PC-3 (cell line): Measurements from ENCODE around the gene MAPK8.

Experiments
- EZH2 ChIP-seq: fragments of 300-600 bp; sonication (generic); IDR thresholded peaks from one replicate; pipeline ENCODE4 v1.6.1; 2017; ENCODE audit warnings: antibody characterized with exemption, mild to moderate bottlenecking, low read length; ENCODE audit not compliant: unreplicated experiment
- EZH2phosphoT487 ChIP-seq: fragments of 300-600 bp; sonication (generic); IDR thresholded peaks from 2 replicates; pipeline ENCODE4 v1.6.1; 2018; ENCODE audit warnings: mild to moderate bottlenecking, antibody characterized with exemption, low read length, borderline replicate concordance
- TF ChIP-seq, protein P1 (sequence below): fragments of 300-600 bp; sonication (generic); conservative IDR thresholded peaks from 2 replicates; pipeline ENCODE4 v1.5.1; 2017; ENCODE audit warnings: antibody characterized with exemption, low read depth, mild to moderate bottlenecking, low read length

DNA sequence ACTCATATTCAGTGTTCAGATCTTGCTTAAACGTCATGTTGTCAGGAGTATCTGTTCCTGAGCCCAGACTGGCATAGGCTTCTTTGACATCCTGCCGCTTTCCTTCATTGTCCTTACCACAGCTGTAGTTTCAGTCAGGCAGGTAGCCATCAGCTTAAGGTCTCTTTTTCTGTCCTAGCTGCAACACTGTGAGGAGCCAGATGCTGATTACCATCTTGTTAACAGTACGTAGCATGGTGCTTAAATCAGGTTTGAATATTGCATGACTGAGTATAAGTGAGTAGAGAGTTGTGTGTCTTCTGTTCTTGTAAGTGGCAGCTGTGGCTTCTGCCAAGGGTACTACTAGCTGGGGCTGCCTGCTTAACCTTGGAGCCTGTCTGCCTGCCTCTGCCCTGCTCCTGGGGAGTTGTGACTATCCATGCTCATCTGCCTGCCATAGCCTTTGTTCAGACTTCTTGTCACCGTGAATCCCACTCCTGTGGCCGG is 92.6 kb downstream of the MAPK8 start:
- TF ChIP-seq, protein P1, sequence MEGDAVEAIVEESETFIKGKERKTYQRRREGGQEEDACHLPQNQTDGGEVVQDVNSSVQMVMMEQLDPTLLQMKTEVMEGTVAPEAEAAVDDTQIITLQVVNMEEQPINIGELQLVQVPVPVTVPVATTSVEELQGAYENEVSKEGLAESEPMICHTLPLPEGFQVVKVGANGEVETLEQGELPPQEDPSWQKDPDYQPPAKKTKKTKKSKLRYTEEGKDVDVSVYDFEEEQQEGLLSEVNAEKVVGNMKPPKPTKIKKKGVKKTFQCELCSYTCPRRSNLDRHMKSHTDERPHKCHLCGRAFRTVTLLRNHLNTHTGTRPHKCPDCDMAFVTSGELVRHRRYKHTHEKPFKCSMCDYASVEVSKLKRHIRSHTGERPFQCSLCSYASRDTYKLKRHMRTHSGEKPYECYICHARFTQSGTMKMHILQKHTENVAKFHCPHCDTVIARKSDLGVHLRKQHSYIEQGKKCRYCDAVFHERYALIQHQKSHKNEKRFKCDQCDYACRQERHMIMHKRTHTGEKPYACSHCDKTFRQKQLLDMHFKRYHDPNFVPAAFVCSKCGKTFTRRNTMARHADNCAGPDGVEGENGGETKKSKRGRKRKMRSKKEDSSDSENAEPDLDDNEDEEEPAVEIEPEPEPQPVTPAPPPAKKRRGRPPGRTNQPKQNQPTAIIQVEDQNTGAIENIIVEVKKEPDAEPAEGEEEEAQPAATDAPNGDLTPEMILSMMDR = no peak
- TF ChIP-seq EZH2phosphoT487 = no peak
- no peak for TF ChIP-seq EZH2
